Fibroblast of the conjunctiva (primary cell): ENCODE measurements around the gene TMEFF1.

Experiments used
- DNase-seq: peaks from one replicate; pipeline ENCODE4 v3.0.0-alpha.2; 2010; ENCODE audit warnings: low read depth

Gene TMEFF1

DNA sequence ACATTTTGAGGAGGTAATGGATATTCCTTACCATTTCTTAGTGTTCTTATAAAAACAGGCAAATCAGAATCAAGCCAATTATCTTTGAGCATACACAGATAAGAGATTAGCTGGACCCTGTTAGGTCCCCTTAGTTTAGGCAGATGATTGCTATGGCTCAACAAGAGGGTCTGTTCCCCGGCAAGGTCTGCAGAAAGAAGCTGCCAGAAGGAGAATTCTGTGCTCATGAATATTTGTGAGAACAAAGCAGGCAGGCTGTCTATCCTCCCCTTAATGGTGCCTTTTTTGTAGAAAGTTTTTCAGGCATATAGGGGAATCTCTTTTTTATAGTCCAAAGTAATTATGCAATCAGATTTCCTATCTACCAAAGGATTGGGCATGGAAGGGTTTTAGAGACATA lies 132.5 kb downstream of the TMEFF1 start:
- DNase-seq: no peak

DNA sequence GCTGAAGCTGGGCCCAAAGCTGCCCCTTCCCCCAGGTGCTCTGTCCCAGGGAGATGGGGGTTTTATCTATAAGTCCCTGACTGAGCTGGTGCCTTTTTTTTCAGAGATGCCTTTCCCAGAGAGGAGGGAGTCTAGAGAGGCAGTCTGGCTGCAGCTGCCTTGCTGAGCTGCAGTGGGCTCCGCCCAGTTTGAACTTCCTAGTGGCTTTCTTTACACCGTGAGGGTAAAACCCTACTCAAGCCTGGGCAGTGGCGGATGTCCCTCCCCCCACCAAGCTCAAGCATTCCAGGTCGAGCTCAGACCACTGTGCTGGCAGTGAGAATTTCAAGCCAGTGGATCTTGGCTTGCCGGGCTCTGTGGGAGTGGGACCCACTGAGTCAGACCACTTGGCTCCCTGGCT lies 146.2 kb downstream of the TMEFF1 start:
- no peak for DNase-seq

DNA sequence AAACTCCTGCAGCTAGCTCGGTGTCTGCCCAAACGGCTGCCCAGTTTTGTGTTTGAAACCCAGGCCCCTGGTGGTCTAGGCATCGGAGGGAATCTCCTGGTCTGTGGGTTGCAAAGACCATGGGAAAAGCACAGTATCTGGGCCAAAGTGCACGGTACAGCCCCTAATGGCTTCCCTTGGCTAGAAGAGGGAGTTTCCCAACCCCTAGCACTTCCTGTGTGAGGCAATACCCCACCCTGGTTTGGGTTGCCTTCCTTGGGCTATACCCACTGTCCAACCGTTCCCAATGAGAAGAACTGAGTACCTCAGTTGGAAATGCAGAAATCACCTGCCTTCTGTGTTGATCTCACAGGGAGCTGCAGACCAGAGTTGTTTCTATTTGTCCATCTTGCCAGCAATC lies 146.7 kb downstream of the TMEFF1 start:
- no peak for DNase-seq

DNA sequence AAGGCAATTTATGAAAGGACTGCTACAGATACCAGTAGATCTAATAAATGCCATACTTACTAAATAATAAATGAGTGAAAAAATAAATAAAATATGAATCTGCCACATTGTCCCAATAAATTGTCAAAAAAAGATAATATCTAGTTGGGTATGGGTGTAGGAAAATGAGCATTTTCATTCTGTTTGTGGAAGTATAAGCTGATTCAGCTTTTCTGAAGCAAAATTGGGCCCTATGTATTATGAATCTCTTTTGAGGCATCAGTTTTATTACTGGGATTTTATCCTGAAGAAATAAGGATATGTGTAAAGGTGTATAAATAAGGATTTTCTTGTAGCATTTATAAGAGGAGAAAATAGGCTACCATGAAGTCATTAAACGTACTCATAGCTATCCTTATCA lies 151.0 kb downstream of the TMEFF1 start:
- no peak for DNase-seq

DNA sequence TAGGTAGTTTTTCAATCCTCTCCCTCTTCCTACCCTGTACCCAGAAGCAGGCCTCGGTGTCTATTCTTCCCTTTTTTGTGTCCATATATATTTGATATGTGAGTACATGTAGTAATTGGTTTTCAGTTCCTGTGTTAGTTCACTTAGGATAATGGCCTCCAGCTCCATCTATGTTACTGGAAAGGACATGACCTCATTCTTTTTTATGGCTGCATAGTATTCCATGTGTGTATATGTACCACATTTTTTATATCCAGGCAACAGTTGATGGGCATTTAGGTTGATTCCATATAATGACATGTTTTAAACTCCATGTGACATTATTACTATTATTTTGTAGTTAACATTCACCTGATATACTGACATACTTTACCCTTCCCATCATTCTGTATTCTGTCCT lies 154.0 kb downstream of the TMEFF1 start:
- DNase-seq: no peak
